NCI-H1436 (cell line): ENCODE data around the gene BRDT.

Experiments used
- DNase-seq: peaks from one replicate; lab custom pipeline; 2025; lab: John Stamatoyannopoulos, UW

The BRDT gene

DNA sequence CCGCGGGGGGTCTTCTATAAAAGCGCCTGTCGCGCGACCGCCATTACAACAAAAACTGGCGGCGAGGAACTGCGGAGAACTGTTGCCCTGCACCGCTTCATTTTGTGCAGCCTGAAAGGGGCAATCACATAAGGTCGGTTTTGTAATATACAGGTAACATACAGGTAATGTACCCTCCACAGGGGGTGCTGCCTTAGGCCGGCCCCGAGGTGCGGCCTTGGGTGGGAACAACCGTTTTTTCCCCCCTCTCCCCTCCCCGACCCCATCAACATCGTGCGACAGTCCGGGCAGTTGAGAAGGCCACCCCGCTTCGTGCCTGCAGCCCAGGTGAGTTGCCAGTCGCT is at the start of gene BRDT:
Gene BRDT, plus strand, starts transcription at position 46 of the 344 bp plus-strand sequence. CDS start 13,354 bp downstream, outside the sequence.
- no peak for DNase-seq

DNA sequence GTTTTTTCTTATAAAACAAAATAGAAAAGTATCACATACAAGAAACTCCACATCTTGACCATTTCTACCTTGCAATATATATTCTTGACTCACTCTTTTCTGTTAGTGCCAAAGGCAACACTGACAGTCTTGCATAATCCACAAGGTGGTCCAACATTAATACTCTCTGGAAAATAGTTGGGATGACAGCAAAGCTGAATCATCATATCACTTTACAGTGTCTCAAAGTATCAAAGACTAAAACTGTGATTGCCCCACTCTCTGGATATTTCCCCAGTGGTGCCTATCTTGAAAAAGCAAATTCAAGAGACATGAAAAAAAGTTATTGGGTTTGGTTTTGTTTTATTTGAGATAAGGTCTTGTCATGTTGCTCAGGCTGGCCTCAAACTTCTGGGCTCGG is 48.6 kb upstream of the BRDT start:
- no peak for DNase-seq

DNA sequence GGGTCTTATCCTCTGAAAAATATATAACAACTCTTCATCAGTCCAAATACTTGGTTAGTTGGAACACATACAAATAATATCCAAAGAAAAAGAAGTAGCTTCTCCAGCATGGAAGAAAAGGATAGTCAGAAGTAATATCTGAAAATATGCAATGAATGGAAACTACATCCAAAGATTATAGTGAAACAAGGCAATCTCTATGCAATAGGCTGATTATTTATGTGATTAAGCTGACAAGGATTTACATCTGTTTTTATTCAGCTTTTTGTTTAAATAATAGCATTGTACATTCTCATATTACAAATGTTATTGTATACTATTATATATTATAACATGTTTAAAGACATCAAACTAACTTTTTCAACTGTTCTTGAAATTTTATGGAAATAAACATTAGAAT is 48.0 kb upstream of the BRDT start:
- DNase-seq = no peak

DNA sequence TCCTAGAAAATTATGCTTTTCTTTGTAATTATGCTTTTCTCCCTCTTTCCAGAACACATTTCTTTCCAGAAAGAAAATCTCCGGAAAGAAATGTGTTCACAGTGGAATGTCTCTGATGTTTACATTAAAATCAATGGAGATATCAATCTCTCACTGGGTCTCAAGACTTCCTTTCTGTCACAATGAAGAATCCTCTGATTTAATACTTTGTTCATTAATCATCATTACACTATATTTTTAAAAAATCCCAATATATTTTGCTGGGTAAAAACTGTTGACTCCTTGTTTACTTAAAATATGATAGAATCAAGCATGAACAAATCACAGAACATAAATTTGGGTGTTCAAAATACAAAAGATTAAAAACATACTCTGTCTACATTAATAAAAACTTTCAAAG is 36.9 kb upstream of the BRDT start:
- no peak for DNase-seq

DNA sequence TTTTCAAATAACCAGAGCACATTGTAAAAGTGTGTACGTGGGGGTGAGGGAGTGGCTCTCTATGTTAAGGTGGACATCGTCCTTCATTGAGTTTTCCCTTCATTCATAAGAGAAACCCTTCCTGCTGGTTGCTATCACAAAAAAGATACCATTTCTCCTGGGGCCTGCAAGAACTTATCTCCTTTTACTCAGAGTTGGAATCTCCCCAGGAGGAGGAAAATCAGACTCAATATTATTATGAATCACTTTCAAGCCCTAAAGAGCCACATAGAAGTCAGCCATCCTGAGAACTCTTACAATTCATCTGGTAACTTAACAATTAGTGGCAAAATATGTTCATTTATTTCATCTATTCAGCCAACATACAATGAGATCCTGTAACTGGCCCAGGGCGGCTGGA is 36.2 kb upstream of the BRDT start:
- no peak for DNase-seq

DNA sequence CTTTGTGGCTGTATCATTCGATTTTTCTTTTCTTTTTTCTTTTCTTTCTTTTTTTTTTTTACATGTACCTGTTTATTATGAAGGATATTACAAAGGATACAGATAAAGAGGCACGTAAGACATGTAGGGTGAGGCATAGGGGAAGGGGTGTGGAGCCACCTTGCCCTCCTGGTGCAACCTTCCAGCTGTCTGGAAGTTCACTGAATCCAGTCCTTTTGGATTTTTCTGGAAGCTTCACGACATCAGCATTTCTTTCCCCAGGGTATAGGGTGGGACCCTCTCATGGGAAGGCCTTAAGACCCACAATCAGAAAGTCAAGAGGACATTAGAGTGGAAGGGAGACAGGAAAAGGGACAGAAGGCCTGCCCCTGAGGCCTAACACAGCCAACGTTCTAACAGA is 33.2 kb upstream of the BRDT start:
- DNase-seq = no peak

DNA sequence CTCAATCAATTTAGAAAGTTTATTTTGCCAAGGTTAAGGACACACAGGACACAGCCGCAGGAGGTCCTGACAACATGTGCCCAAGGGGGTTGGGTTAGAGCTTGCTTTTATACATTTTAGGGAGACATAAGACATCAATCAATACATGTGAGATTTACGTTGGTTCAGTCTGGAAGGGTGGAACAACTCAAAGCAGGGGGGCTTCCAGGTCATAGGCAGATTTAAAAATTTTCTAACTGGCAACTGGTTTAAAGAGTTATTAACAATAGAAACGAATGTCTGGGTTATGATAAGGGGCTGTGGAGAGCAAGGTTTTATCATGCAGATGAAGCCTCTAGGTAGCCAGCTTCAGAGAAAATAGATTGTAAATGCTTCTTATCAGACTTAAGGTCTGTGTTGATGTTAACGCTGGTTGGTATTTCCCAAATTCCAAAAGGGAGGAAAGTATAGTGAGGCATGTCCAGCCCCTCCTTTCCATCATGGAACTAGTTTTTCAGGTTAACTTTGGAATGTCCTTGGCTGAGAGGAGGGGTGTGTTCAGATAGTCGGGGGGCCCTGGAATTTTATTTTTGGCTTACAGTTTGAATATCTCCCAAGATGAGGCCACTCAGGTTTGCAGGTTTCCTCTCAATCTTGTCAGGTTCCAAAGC is 32.3 kb upstream of the BRDT start:
- no peak for DNase-seq

DNA sequence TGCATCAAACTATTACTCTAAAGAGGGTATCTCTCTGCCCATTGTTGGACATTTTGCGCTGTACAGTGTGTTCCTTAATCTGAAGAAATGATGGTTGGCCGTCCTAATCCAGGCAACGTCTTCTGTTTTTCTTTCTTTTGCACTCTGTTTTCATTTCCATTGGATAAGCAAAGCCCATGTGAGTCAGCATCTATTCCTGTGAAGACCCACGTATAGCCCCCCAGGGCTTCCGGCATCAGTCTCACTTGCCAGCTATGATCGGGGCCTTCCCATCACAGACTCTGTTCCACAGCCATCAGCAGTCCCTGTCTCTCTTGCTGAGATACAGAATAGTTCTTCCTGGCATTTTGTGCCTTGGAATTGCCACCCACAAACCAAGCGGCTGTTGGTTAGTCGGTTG is 29.2 kb upstream of the BRDT start:
- DNase-seq = no peak

DNA sequence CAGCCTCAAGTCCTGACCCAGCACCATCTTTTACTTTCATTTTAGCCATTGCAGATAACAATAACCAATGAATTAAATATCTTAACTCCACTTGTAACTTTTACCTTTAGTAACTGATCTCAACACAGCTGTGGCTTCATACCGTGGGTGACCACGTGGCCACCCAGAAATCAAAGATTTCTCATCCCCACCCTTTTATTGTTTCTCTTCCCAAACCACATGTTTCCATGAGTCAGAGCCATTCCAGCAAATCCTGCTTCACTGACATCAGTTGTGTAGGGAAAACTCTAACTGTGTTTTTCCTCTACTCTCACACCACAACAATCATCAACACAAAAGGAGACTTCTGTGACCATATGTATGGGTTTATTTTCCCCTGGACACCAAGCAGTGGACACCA is 25.1 kb upstream of the BRDT start:
- no peak for DNase-seq

DNA sequence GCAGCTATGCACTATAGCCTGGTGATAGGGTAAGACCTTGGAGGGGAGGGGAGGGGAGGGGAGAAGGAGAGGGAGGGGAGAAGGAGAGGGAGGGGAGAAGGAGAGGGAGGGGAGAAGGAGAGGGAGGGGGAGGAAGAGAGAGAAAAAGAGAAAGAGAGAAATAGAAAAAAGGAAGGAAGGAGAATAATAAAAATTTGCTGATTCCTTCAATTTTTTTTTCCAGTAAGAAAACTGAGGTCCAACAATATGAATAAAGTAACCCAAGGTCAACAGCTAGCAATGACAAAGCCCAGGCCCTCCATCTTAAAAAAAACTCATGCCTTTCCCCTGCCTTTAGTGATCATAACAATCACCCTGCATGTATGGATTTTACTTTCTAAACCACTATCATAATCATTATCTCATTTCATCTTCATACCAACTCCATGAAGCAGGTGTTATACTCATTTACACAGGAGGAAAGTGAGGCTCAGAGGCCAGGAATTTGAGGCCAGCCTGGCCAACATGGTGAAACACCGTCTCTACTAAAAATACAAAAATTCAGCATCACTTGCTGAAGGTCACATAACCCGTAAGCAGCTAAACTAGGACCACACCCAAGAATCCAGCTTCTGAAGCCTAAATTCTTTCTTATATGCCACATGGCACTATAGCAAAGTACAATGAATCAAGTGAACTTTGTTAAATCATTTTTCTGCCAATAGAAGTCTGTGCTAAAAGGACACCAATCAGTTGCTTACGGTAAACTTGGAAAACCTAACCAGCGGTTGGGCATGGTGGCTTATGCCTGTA is 23.4 kb upstream of the BRDT start:
- DNase-seq = no peak

DNA sequence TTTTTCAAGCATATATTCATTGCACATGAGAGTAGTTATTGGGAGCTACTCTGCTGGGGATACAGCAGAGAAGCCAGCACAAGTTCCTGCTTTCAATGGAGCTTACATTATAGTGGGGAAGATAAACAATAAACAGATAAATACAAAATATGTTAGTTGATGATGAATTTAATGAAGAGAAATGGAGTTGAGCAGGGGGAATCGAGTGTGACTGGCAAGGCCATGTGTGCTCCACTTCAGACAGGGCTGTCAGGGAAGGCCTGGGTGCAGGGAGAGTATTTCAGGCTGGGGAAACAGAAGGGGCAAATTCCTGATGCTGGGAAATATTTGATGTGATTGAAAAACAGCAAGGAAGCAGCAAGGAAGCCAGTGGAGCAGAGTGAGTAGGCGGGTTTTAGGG is 21.2 kb upstream of the BRDT start:
- DNase-seq = no peak

DNA sequence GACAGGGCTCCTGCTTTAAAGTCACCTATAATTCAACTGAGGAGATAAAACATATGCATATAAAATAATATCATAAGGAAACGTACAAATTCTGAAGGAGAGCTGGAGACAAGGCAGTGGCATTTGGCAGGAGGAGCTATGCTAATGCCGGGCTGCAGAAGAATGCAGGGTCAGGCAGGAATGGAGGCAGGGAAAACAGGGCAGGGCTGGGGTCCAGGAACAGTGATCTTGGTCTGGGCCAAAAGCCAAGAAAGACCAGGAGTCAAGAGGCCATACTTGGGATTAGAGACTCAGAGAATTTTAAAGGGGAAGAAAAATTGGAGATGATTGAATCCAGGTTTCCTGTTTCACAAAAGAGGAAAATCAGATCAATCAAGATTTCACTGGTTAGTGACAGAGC is 20.0 kb upstream of the BRDT start:
- no peak for DNase-seq

DNA sequence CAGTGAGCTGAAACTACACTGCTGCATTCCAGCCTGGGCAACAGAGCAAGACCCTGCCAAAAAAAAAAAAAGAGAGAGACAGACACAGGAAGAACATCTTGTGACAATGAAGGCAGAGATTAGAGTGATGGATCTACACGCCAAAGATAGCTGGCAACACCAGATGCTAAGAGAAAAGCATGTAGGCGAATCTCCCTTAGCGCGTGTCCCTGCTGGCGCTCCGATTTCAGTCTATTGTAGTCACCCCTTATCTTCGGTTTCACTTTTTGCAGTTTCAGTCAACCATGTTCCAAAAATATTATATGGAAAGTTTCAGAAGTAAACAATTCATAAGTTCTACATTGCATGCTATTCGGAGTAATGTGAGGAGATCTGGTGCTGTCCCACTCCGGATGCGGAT is 11.6 kb upstream of the BRDT start:
- no peak for DNase-seq

DNA sequence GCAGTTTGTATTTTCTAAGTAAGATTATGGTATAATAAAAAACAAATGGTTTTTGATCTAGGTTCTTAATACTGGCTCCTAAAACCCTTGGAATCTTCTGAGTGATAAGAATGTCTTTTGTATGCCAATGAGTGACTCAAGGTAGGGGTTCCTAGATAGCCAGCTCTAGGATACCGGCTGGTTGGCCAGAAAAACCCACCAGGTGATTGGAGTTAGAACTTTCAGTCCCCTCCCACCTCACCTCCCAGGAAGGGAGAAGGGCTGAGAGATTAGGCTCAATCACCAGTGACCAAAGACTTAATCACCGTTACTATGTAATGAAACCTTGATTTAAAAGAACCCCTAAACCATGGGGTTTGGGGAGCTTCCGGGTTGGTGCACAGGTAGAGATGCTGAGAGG is 8.7 kb upstream of the BRDT start:
- DNase-seq = no peak

DNA sequence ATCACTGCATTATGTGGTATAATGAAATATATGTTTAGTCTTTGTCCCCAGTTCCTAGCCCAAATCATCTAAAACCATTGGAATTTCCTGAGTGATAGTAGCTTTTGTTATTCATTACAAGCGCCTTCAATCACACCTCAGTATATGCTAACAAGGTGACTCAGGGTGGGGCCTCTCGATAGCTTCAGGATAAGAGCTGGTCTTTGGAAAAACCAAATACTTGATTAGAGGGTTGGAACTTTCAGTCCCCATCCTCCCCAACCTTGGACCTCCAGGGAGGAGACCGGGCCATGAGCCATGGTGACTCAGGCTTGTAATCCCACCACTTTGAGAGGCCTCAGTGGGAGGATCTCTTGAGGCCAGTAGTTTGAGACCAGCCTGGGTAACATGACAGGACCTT is 5.1 kb upstream of the BRDT start:
- DNase-seq = no peak

DNA sequence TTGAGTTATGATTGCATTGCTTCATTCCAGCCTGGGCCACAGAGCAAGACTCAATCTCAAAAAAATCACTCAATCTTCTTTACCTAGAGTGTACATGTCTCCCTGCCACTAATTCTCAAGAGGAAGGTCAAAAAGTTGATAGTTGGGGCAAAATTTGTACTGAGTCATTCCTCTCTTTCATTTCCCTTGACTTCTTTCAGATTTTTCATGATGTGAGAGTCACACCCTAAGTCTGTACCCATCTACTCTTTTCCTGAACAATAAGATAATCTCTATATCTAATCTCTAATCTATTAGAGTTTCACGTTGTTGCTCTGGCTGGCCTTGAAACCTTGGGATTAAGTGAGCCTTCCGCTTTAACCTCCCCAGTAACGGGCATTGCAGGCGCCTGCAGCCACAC is 1.1 kb upstream of the BRDT start:
- no peak for DNase-seq

DNA sequence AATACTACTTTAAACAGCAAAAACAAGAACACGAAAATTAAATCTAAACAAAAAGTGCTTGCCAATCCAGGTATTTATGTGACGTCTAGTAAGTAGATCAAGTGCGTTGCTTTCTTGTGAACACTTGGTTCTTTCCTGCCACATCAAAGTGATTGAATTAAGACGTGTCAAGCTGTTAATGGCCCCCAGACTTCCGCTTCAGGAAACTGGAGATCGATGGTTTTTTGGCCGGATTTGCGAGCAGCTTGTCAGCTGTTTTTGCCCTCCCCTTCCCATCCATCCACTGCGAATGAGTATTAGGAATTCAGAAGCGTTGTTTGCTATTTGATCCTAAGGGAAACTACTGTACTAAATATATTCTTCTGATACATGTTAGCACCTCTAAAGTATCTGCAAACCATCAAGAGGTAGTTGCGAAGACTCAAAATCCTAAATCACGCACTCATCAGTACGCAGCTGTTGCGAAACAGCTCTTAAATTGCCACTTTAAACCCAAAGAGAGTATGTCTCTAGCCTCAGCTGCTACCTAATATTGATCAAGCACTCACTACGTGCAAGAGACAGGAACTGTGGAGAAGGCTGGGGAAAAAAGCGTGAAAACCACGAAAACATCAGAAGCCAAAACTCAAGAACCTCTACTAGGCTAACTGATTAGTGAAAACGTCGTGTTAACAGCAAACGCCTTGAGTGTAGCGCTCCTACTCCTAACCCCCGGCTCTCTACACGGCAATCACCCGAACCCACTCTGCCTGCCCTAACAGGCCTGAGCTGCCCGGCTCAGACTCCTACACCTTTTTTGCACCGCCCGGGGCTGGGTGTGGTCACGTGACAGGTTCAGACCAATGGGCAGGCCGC is 473 bp upstream of the BRDT start:
- DNase-seq = no peak

DNA sequence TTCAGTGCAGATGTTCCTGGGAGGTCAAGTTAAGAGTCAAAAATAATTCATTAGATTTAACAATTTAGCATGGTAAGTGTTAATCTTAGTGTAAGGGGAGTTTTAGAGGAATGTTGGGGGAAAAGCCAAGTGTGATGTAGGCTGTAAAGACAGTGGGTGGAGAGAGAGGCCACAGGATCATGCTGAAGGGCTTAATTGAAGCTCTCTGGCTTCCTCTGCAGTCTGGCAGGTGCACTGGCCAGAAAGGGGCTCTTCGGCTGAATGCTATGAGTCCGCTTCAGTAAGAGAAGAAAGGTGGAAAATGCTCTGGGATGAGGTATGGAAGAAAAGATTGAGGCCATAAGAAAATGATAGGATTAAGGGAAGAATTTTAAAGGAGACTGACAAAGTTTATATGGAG is 3.0 kb downstream of the BRDT start:
- no peak for DNase-seq

DNA sequence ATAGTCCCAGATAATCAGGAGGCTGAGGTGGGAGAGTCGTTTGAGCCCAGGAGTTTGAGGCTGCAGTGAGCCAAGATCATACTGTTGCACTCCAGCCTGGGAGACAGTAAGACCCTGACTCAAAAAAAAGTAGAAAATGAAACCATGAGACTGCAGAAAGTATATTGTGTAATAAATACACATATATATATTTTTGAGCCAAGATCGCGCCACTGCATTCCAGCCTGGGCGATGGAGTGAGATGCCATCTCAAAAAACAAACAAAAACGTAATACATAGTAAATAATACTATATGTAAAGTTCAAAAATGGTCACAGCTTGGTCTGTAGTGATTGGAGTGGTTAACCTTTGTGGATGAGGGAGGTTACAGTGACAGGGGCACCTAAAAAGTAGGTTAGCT is 9.7 kb downstream of the BRDT start:
- no peak for DNase-seq

DNA sequence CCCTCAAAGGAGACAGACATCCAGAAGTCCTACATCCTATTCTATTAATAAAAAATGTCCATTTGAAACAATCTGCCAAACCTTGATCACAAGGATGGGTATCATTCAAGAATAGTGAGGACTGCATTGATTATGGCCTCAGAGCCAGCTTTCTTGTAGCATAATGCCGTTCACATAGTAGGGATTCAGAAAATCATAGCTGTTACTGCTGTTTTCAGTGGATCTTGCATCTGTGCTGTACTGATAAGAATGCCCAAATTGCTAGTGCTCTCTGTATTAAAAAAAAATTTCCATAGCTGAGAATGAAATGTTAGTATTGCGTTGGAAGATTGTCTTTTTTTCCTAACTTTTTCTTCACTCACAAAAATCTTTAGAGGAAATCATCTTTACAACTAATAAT is 19.1 kb downstream of the BRDT start:
- no peak for DNase-seq

DNA sequence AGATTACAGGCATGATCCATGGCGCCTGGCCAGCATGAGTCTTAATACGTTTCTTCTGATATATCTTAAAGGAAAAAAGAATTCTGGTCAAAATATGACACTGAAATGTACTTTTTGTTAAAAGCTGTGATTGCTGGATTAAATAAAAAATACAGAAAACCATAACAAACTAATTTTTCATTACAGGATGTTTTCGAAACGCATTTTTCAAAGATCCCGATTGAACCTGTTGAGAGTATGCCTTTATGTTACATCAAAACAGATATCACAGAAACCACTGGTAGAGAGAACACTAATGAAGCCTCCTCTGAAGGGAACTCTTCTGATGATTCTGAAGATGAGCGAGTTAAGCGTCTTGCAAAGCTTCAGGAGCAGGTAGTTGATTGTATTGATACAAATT is 30.2 kb downstream of the BRDT start:
- no peak for DNase-seq

DNA sequence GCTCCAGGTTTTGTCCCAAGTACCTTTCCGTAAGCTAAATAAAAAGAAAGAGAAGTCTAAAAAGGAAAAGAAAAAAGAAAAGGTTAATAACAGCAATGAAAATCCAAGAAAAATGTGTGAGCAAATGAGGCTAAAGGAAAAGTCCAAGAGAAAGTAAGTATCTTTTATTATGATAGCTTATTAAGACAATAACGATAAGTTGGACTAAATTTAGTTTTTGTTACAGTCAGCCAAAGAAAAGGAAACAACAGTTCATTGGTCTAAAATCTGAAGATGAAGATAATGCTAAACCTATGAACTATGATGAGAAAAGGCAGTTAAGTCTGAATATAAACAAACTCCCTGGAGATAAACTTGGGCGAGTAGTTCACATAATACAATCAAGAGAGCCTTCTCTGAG is 31.5 kb downstream of the BRDT start:
- DNase-seq = no peak

DNA sequence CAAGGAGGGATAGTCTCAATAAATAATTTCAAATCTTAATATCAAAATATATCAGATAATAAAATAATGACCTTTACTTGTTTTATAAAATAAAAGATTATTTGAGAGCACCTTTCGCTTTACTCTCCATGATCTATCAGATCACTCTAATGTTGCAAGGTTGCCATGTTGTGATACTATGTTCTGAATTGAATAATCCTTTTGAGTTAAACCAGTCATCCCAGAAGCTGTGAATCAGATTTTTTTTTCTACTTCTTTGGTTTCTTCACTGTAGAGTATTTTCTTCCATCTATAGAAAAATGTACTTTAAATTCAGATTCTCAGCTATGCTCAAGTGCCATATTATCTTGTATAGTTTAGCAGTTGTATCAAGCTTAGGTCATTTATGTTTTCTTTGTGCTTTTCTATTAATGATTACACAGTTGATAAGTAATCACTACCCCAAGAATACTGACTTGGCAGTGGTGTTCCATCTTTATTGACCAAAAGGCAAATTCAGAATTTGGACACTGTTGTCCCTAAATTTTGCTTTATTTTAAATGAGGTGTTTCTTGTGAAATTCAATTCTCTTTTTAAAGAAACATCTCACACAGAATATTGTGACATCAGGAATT is 32.9 kb downstream of the BRDT start:
- DNase-seq = no peak
